WTC11 (cell line): ENCODE results near the gene CDKL2.

ENCODE experiments used
- FOXJ3 ChIP-seq: sonication (generic); formaldehyde crosslinking; IDR thresholded peaks from 2 replicates; pipeline ENCODE4 v1.9.0; 2021; ENCODE audit warnings: missing genetic modification reagents, mild to moderate bottlenecking, borderline replicate concordance
- ZNF138 ChIP-seq: sonication (generic); formaldehyde crosslinking; conservative IDR thresholded peaks from 2 replicates; pipeline ENCODE4 v1.8.1; 2022; ENCODE audit warnings: mild to moderate bottlenecking, moderate library complexity, missing genetic modification reagents
- TF ChIP-seq, protein P1 (sequence below): sonication (generic); formaldehyde crosslinking; IDR thresholded peaks from 2 replicates; pipeline ENCODE4 v1.8.0; 2022; ENCODE audit warnings: mild to moderate bottlenecking, missing genetic modification reagents
- TF ChIP-seq, protein P2 (sequence below): fragments of 200-600 bp; IDR thresholded peaks from 2 replicates; pipeline ENCODE4 v1.8.0; 2022; ENCODE audit warnings: antibody characterized with exemption

DNA sequence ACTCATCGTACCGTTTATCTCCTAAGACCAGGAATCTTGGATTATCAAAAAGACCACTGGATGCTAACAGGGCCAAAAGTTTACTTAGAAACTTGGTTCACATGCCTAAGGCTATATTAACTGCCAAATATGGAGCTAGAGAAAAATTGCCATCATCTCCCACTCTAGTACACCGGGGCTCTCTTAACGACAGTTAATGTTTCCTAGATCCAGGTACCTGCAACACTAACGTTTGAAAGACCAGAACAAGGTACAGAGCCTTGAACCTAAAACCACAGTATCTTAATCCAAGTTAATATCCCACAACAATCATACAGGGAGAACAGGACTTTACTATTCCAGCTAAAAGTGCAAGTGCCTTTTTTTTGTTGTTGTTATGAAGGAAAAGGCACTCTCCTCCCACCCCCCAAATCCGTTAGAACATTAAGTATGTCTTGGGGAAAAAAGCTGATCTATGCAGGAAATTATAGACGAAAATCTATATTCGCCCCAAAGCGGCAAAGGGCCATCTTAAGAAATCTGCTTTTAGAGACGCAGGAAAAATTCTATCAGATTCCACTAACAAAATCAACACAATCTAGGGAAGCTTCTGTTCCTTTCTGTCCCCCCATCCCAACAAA, 41.6 kb upstream of the CDKL2 start:
- TF ChIP-seq, protein P1, sequence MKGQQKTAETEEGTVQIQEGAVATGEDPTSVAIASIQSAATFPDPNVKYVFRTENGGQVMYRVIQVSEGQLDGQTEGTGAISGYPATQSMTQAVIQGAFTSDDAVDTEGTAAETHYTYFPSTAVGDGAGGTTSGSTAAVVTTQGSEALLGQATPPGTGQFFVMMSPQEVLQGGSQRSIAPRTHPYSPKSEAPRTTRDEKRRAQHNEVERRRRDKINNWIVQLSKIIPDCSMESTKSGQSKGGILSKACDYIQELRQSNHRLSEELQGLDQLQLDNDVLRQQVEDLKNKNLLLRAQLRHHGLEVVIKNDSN (CRISPR knock-in tag) = no peak
- TF ChIP-seq ZNF138 (CRISPR knock-in tag) (no peak), FOXJ3 (no peak)
- TF ChIP-seq, protein P2, sequence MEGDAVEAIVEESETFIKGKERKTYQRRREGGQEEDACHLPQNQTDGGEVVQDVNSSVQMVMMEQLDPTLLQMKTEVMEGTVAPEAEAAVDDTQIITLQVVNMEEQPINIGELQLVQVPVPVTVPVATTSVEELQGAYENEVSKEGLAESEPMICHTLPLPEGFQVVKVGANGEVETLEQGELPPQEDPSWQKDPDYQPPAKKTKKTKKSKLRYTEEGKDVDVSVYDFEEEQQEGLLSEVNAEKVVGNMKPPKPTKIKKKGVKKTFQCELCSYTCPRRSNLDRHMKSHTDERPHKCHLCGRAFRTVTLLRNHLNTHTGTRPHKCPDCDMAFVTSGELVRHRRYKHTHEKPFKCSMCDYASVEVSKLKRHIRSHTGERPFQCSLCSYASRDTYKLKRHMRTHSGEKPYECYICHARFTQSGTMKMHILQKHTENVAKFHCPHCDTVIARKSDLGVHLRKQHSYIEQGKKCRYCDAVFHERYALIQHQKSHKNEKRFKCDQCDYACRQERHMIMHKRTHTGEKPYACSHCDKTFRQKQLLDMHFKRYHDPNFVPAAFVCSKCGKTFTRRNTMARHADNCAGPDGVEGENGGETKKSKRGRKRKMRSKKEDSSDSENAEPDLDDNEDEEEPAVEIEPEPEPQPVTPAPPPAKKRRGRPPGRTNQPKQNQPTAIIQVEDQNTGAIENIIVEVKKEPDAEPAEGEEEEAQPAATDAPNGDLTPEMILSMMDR = no peak
